H9 (cell line): ENCODE results near the gene LCE1E. TPM values are rescaled to one million over a fixed set of nuclear protein-coding genes. Genes with fewer than 3 reads are reported as not detected.

Source experiments
- DNase-seq: peaks from one replicate; pipeline ENCODE4 v3.0.0-alpha.2; 2017
- H2AFZ ChIP-seq: one replicate; pipeline ENCODE4 v1.6.1; 2013; ENCODE audit warnings: mild to moderate bottlenecking, low read length, control low read depth, moderate library complexity
- H2AK5ac ChIP-seq: 2 replicates; pipeline ENCODE4 v1.6.1; 2013; ENCODE audit warnings: low read length, control low read depth, mixed read lengths; ENCODE audit not compliant: insufficient read length
- H2BK120ac ChIP-seq: one replicate; pipeline ENCODE4 v1.6.1; 2013; ENCODE audit warnings: low read depth, mild to moderate bottlenecking, low read length, control low read depth, inconsistent platforms; ENCODE audit not compliant: poor library complexity, severe bottlenecking
- H2BK12ac ChIP-seq: 2 replicates; pipeline ENCODE4 v1.6.1; 2013; ENCODE audit warnings: low read length, control low read depth, mixed read lengths, low read depth; ENCODE audit not compliant: insufficient read length
- H2BK15ac ChIP-seq: 2 replicates; pipeline ENCODE4 v1.6.1; 2013; ENCODE audit warnings: low read depth, low read length, control low read depth
- H2BK20ac ChIP-seq: one replicate; pipeline ENCODE4 v1.6.1; 2013; ENCODE audit warnings: low read depth, mild to moderate bottlenecking, low read length, control low read depth, inconsistent platforms; ENCODE audit not compliant: poor library complexity, severe bottlenecking
- H2BK5ac ChIP-seq: 2 replicates; pipeline ENCODE4 v1.6.1; 2013; ENCODE audit warnings: low read length, control low read depth, mixed read lengths; ENCODE audit not compliant: insufficient read length
- H3K14ac ChIP-seq: 2 replicates; pipeline ENCODE4 v1.6.1; 2013; ENCODE audit warnings: low read length, control low read depth; ENCODE audit not compliant: insufficient read depth
- H3K18ac ChIP-seq: 2 replicates; pipeline ENCODE4 v1.6.1; 2013; ENCODE audit warnings: low read depth, mild to moderate bottlenecking, mixed read lengths, low read length, control low read depth; ENCODE audit not compliant: insufficient read length
- H3K23ac ChIP-seq: 2 replicates; pipeline ENCODE4 v1.6.1; 2013; ENCODE audit warnings: low read length, control low read depth, mixed read lengths, low read depth; ENCODE audit not compliant: insufficient read length
- H3K23me2 ChIP-seq: 2 replicates; pipeline ENCODE4 v1.6.1; 2013; ENCODE audit warnings: low read depth, mild to moderate bottlenecking, mixed read lengths, low read length, control low read depth; ENCODE audit not compliant: insufficient read length, poor library complexity, severe bottlenecking
- H3K27ac ChIP-seq: 2 replicates; pipeline ENCODE4 v1.5.1; 2013; ENCODE audit warnings: low read length, control low read depth, mixed read lengths, low read depth; ENCODE audit not compliant: insufficient read length
- H3K27me3 ChIP-seq: 2 replicates; pipeline ENCODE4 v1.6.1; 2013; ENCODE audit warnings: low read length, control low read depth, inconsistent platforms; ENCODE audit not compliant: insufficient read depth
- H3K4ac ChIP-seq: 2 replicates; pipeline ENCODE4 v1.6.1; 2013; ENCODE audit warnings: low read depth, mild to moderate bottlenecking, control low read depth, inconsistent platforms, low read length, moderate library complexity
- H3K4me1 ChIP-seq: 2 replicates; pipeline ENCODE4 v1.6.1; 2013; ENCODE audit warnings: low read length, control low read depth, inconsistent platforms; ENCODE audit not compliant: insufficient read depth
- H3K4me2 ChIP-seq: 2 replicates; pipeline ENCODE4 v1.6.1; 2013; ENCODE audit warnings: low read length, control low read depth, mixed read lengths; ENCODE audit not compliant: insufficient read length, insufficient read depth
- H3K56ac ChIP-seq: 2 replicates; pipeline ENCODE4 v1.6.1; 2013; ENCODE audit warnings: low read depth, mild to moderate bottlenecking, mixed read lengths, low read length, control low read depth; ENCODE audit not compliant: insufficient read length
- H3K79me1 ChIP-seq: 2 replicates; pipeline ENCODE4 v1.6.1; 2013; ENCODE audit warnings: low read depth, mild to moderate bottlenecking, moderate library complexity, low read length, control low read depth, inconsistent platforms; ENCODE audit not compliant: insufficient read depth, poor library complexity, severe bottlenecking
- H3K79me2 ChIP-seq: 2 replicates; pipeline ENCODE4 v1.6.1; 2013; ENCODE audit warnings: low read length, control low read depth, inconsistent platforms; ENCODE audit not compliant: insufficient read depth
- H3K9ac ChIP-seq: 2 replicates; pipeline ENCODE4 v1.6.1; 2013; ENCODE audit warnings: low read length, control low read depth, mixed read lengths; ENCODE audit not compliant: insufficient read length; ENCODE audit errors: extremely low read depth
- H3K9me3 ChIP-seq: one replicate; pipeline ENCODE4 v1.6.1; 2013; ENCODE audit warnings: low read depth, low read length, inconsistent platforms; ENCODE audit not compliant: control insufficient read depth
- H3T11ph ChIP-seq: one replicate; pipeline ENCODE4 v1.6.1; 2013; ENCODE audit warnings: mild to moderate bottlenecking, low read length, control low read depth, inconsistent platforms
- H4K20me1 ChIP-seq: one replicate; pipeline ENCODE4 v1.6.1; 2013; ENCODE audit not compliant: control insufficient read depth, insufficient read length, insufficient read depth
- H4K5ac ChIP-seq: 2 replicates; pipeline ENCODE4 v1.6.1; 2013; ENCODE audit warnings: low read depth, mild to moderate bottlenecking, mixed read lengths, low read length, control low read depth; ENCODE audit not compliant: insufficient read length
- H4K8ac ChIP-seq: replicated peaks from 2 replicates; pipeline ENCODE4 v1.6.1; 2013; ENCODE audit warnings: low read length, control low read depth, mixed read lengths, low read depth; ENCODE audit not compliant: insufficient read length
- H4K91ac ChIP-seq: 2 replicates; pipeline ENCODE4 v1.6.1; 2013; ENCODE audit warnings: low read depth, mild to moderate bottlenecking, moderate library complexity, mixed read lengths, low read length, control low read depth; ENCODE audit not compliant: insufficient read length
- H3K27ac Mint-ChIP-seq, 3 experiments: 2 replicates in 2 of 3; 3 replicates in 1 of 3; pipeline ENCODE4 v1.8.0; 2020 to 2021; ENCODE audit warnings: mixed read lengths in 3 of 3, mild to moderate bottlenecking in 1 of 3, moderate library complexity in 1 of 3
- H3K27me3 Mint-ChIP-seq: 2 replicates; pipeline ENCODE4 v1.8.0; 2021; ENCODE audit warnings: low read depth, mild to moderate bottlenecking, moderate library complexity, mixed read lengths
- H3K36me3 Mint-ChIP-seq, 3 experiments: 2 replicates in 2 of 3; 3 replicates in 1 of 3; pipeline ENCODE4 v1.8.0; 2020 to 2021; ENCODE audit warnings: low read depth in 3 of 3, mixed read lengths in 3 of 3; ENCODE audit not compliant: insufficient read depth in 1 of 3
- H3K4me1 Mint-ChIP-seq, 2 experiments: 2 replicates each; pipeline ENCODE4 v1.8.0; 2020; ENCODE audit warnings: mixed read lengths in 2 of 2
- H3K4me3 Mint-ChIP-seq, 2 experiments: 2 replicates in 1 of 2; 3 replicates in 1 of 2; pipeline ENCODE4 v1.8.0; 2020 to 2021; ENCODE audit warnings: mild to moderate bottlenecking in 2 of 2, mixed read lengths in 2 of 2, moderate library complexity in 1 of 2
- H3K9me3 Mint-ChIP-seq, 2 experiments: 2 replicates in 1 of 2; 3 replicates in 1 of 2; pipeline ENCODE4 v1.8.0; 2020; ENCODE audit warnings: mild to moderate bottlenecking in 2 of 2, mixed read lengths in 2 of 2, moderate library complexity in 1 of 2
- CTCF ChIP-seq: fragments of 200-600 bp; sonication (generic); conservative IDR thresholded peaks from 3 replicates; pipeline ENCODE4 v1.8.0; 2021; ENCODE audit warnings: antibody characterized with exemption, mild to moderate bottlenecking
- WGBS: extraction: QIAGEN DNeasy Blood & Tissue Kit; methylation state at CpG from one replicate; pipeline ENCODE4 v1.1.7; 2013; ENCODE audit warnings: missing lambda C conversion rate, low lambda C conversion rate, mixed read lengths; ENCODE audit not compliant: insufficient read length; ENCODE audit errors: extremely low coverage; 5-methylcytosine and 5-hydroxymethylcytosine counted together
- total RNA-seq: library from RNA; stranded (reverse); gene quantifications from 2 replicates; pipeline ENCODE4 v1.2.1, GENCODE V29; 2021

The LCE1E gene
- total RNA-seq, 1 experiment from 2014 or later = not detected

GRCh38 chr1:152745289-152745704, 40.8 kb upstream of the LCE1E start:
- peaks cover 2% of the 10 kb centered on the region; the same call in 1 of the 2 replicates for H3K27me3 Mint-ChIP-seq
- H3K4me2 ChIP-seq = no peak overlapping the region
- no peaks in the 10 kb centered on the region for H3K79me2 ChIP-seq
- H4K5ac ChIP-seq = no peak overlapping the region
- H3K23me2 ChIP-seq = no peaks in the 10 kb centered on the region
- no peaks in the 10 kb centered on the region for H3K27me3 ChIP-seq
- H3K4ac ChIP-seq = no peak overlapping the region
- no peak overlapping the region for H3K9ac ChIP-seq
- no peaks in the 10 kb centered on the region for H3K79me1 ChIP-seq
- no peak overlapping the region for H2BK12ac ChIP-seq
- no peak overlapping the region for H3K4me3 Mint-ChIP-seq
- H2BK5ac ChIP-seq = no peak overlapping the region
- no peak overlapping the region for H4K8ac ChIP-seq
- H3K36me3 Mint-ChIP-seq = peaks cover 4 to 40% (median 10%) of the 10 kb centered on the region in 3 experiments; a peak in 6 of 7 replicates
- no peak overlapping the region for H2BK120ac ChIP-seq
- no peak overlapping the region for H2BK15ac ChIP-seq
- H3K4me1 ChIP-seq = no peaks in the 10 kb centered on the region
- no peak overlapping the region for H3K27ac Mint-ChIP-seq
- H3K23ac ChIP-seq = no peak overlapping the region
- no peak overlapping the region for H2AK5ac ChIP-seq
- peaks cover 91% of the 10 kb centered on the region for H3K9me3 ChIP-seq
- H3K14ac ChIP-seq = no peak overlapping the region
- H4K91ac ChIP-seq = no peak overlapping the region
- H4K20me1 ChIP-seq = no peaks in the 10 kb centered on the region
- H2AFZ ChIP-seq = no peak overlapping the region
- H3K18ac ChIP-seq = no peak overlapping the region
- H3K4me1 Mint-ChIP-seq = no peaks in the 10 kb centered on the region
- no peak overlapping the region for H3K27ac ChIP-seq
- no peak overlapping the region for H2BK20ac ChIP-seq
- H3K9me3 Mint-ChIP-seq = peaks cover 90 to 91% of the 10 kb centered on the region in 2 experiments
- no peak for TF ChIP-seq CTCF
- WGBS = no CpG with 5 or more reads among the region's 4 CpGs
- H3K56ac ChIP-seq = no peak overlapping the region
- DNase-seq = no peak
- no peak overlapping the region for H3T11ph ChIP-seq
